C4-2B (cell line): ENCODE measurements around the gene PTPRN2.

Experiments
- CTCF ChIP-seq: fragments of 450-650 bp; conservative IDR thresholded peaks from 2 replicates; pipeline ENCODE4 v1.5.1; 2017; ENCODE audit warnings: mild to moderate bottlenecking
- ZFX ChIP-seq: fragments of 450-650 bp; IDR thresholded peaks from 2 replicates; pipeline ENCODE4 v1.6.1; 2017

- TF ChIP-seq CTCF (no peak), ZFX (no peak)
Measured at GRCh38 chr7:157537056-157537455, 1050.6 kb downstream of the PTPRN2 start.
